Measurements from ENCODE around the gene ANGEL2.

The ANGEL2 gene

DNA sequence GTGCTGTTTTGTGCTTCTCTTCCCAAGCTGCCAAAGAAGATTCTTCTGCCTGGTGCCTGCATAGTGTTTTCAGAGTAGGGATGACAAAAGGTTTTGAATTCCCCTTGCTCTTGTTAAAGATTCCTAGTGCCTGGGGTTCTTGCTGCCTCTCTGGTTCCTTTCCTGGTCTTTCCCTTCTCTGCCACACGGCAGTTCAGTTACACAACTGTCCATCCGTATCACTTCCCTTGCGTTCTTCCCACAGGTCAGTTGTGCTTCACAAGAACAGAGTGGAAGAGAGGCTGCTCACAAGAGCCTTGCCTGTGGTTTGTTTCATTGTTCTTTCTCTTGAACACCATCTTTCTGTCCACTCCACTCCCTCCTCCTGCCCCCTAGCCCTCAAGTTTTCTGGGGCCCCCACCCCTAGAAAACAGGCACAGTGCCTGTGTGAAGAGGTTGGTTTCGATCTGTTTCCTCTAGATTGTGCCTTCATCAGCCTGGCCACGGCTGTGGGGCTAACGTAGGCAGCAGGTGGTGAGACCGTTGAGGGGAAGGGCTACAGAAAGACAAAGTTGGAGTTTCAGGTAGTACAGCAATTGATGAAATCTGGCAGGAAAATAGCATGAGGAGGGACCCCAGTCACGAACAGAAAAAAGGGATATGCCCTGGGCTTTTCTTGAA, 59.6 kb downstream of the ANGEL2 start:
- H3K27me3 ChIP-seq (ENCODE audit: control insufficient read depth in 1 of 2, insufficient read depth in 1 of 2, low read length in 2 of 2): peaks cover 0 to 86% of the 10 kb centered on the region in 2 experiments
- no peak overlapping the region for H3K9ac ChIP-seq (ENCODE audit: low read length)
- 89% methylated on average over 8 of the region's 8 CpGs for WGBS
- H2BK5ac ChIP-seq (ENCODE audit: low read depth, low read length, poor library complexity, severe bottlenecking): no peak overlapping the region
- H3K36me3 ChIP-seq (ENCODE audit: control insufficient read depth in 1 of 2, insufficient read depth in 2 of 2, low read depth in 1 of 2, low read length in 2 of 2): peaks cover 0 to 2% of the 10 kb centered on the region in 2 experiments
- DNase-seq: no peak
- no peak overlapping the region for H2AFZ ChIP-seq (ENCODE audit: low read depth, low read length)
- no peak overlapping the region for H3K14ac ChIP-seq (ENCODE audit: low read length in 2 of 2)
- no peak overlapping the region for H2AK5ac ChIP-seq (ENCODE audit: low read length, severe bottlenecking)
- no peak overlapping the region for H3K23ac ChIP-seq (ENCODE audit: low read length in 2 of 2)
- no peaks in the 10 kb centered on the region for H3K9me3 ChIP-seq (ENCODE audit: control insufficient read depth, low read length)
- no peak overlapping the region for H3K4ac ChIP-seq (ENCODE audit: low read depth in 1 of 2, low read length in 2 of 2)
- H4K8ac ChIP-seq (ENCODE audit: low read length): no peak overlapping the region
- no peak overlapping the region for H3K4me3 ChIP-seq (ENCODE audit: insufficient read depth in 1 of 2, low read depth in 1 of 2, low read length in 2 of 2)
- peaks cover 18% of the 10 kb centered on the region for H3K4me1 ChIP-seq (ENCODE audit: control insufficient read depth, insufficient read depth, low read depth, low read length)
- no peak overlapping the region for H2BK15ac ChIP-seq (ENCODE audit: low read depth, poor library complexity, severe bottlenecking)
- no peak overlapping the region for H3K27ac ChIP-seq (ENCODE audit: low read length, poor library complexity, severe bottlenecking)
- no peak overlapping the region for H2BK12ac ChIP-seq (ENCODE audit: low read length in 2 of 2)
- no peak overlapping the region for H3K4me2 ChIP-seq (ENCODE audit: low read length, poor library complexity, severe bottlenecking)
- no peak overlapping the region for H3K18ac ChIP-seq (ENCODE audit: low read depth in 1 of 2, low read length in 2 of 2)
- no peak overlapping the region for H4K91ac ChIP-seq (ENCODE audit: low read length)
- H2BK120ac ChIP-seq (ENCODE audit: low read depth, low read length): no peak overlapping the region
- no peaks in the 10 kb centered on the region for H3K79me1 ChIP-seq (replicated peaks; ENCODE audit: low read length, poor library complexity, severe bottlenecking)

DNA sequence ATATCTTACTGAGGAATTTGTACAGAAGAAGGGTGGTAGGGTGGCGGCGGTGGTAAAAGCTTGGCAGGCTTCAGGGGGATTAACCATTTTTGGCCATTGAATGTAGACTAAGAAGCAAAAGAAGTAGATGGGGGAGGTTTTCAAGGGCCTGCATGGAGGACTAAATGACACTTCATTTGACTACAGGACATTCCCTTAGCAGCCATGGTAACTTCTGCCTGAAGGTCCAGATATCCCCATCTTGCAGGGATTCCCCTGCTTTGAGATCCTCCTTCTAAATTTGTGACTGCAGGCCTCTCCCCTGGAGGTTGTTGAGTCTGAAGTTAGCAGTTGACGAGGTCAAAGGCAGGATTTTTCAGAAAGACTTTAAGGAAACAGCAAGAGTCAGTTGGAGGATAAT, 60.6 kb downstream of the ANGEL2 start:
- Histone ChIP-seq H2AK5ac (ENCODE audit: low read length, severe bottlenecking) (no peak overlapping the region), H2BK120ac (ENCODE audit: low read depth, low read length) (no peak overlapping the region), H2BK12ac (ENCODE audit: low read length in 2 of 2) (no peak overlapping the region), H3K14ac (ENCODE audit: low read length in 2 of 2) (no peak overlapping the region), H3K23ac (ENCODE audit: low read length in 2 of 2) (no peak overlapping the region), H2BK15ac (ENCODE audit: low read depth, poor library complexity, severe bottlenecking) (no peak overlapping the region), H3K36me3 (ENCODE audit: control insufficient read depth in 1 of 2, insufficient read depth in 2 of 2, low read depth in 1 of 2, low read length in 2 of 2) (peaks cover 0 to 2% of the 10 kb centered on the region in 2 experiments), H3K4me2 (ENCODE audit: low read length, poor library complexity, severe bottlenecking) (no peak overlapping the region), H4K8ac (ENCODE audit: low read length) (no peak overlapping the region), H3K27ac (ENCODE audit: low read length, poor library complexity, severe bottlenecking) (no peak overlapping the region), H4K91ac (ENCODE audit: low read length) (no peak overlapping the region), H3K9me3 (ENCODE audit: control insufficient read depth, low read length) (no peaks in the 10 kb centered on the region), H2BK5ac (ENCODE audit: low read depth, low read length, poor library complexity, severe bottlenecking) (no peak overlapping the region), H3K18ac (ENCODE audit: low read depth in 1 of 2, low read length in 2 of 2) (no peak overlapping the region), H3K9ac (ENCODE audit: low read length) (no peak overlapping the region), H3K4me1 (ENCODE audit: control insufficient read depth, insufficient read depth, low read depth, low read length) (peaks cover 25% of the 10 kb centered on the region), H3K4ac (ENCODE audit: low read depth in 1 of 2, low read length in 2 of 2) (no peak overlapping the region), H2AFZ (ENCODE audit: low read depth, low read length) (no peak overlapping the region), H3K79me1 (replicated peaks; ENCODE audit: low read length, poor library complexity, severe bottlenecking) (no peaks in the 10 kb centered on the region), H3K4me3 (ENCODE audit: insufficient read depth in 1 of 2, low read depth in 1 of 2, low read length in 2 of 2) (no peak overlapping the region), H3K27me3 (ENCODE audit: control insufficient read depth in 1 of 2, insufficient read depth in 1 of 2, low read length in 2 of 2) (peaks cover 0 to 87% of the 10 kb centered on the region in 2 experiments)
- no peak for DNase-seq
- 92% methylated on average over 3 of the region's 3 CpGs for WGBS

DNA sequence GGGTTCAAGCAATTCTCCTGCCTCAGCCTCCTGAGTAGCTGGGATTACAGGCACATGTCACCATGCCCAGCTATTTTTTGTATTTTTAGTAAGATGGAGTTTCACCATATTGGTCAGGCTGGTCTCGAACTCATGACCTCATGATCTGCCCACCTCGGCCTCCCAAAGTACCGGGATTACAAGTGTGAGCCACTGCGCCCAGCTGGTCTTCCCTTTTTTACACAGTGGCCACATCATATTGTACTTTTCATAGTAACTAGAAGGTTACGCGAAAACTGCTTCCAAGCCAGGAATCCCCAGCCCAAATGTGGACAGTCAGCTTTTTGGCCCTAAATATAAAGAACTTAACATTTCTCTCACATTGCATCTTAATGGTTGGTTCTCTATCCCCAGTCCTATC, 61.2 kb downstream of the ANGEL2 start:
- no peak overlapping the region for H3K18ac ChIP-seq (ENCODE audit: low read depth in 1 of 2, low read length in 2 of 2)
- H3K4me2 ChIP-seq (ENCODE audit: low read length, poor library complexity, severe bottlenecking): no peak overlapping the region
- WGBS: 95% methylated on average over 6 of the region's 6 CpGs
- H3K27ac ChIP-seq (ENCODE audit: low read length, poor library complexity, severe bottlenecking): no peak overlapping the region
- peaks cover 0 to 87% of the 10 kb centered on the region in 2 experiments for H3K27me3 ChIP-seq (ENCODE audit: control insufficient read depth in 1 of 2, insufficient read depth in 1 of 2, low read length in 2 of 2)
- no peak overlapping the region for H3K9ac ChIP-seq (ENCODE audit: low read length)
- no peak overlapping the region for H3K4ac ChIP-seq (ENCODE audit: low read depth in 1 of 2, low read length in 2 of 2)
- H2AK5ac ChIP-seq (ENCODE audit: low read length, severe bottlenecking): no peak overlapping the region
- DNase-seq: no peak
- peaks cover 0 to under 1% of the 10 kb centered on the region in 2 experiments for H3K36me3 ChIP-seq (ENCODE audit: control insufficient read depth in 1 of 2, insufficient read depth in 2 of 2, low read depth in 1 of 2, low read length in 2 of 2)
- H2BK12ac ChIP-seq (ENCODE audit: low read length in 2 of 2): no peak overlapping the region
- no peak overlapping the region for H4K8ac ChIP-seq (ENCODE audit: low read length)
- no peak overlapping the region for H3K23ac ChIP-seq (ENCODE audit: low read length in 2 of 2)
- H4K91ac ChIP-seq (ENCODE audit: low read length): no peak overlapping the region
- H2AFZ ChIP-seq (ENCODE audit: low read depth, low read length): no peak overlapping the region
- no peak overlapping the region for H3K4me3 ChIP-seq (ENCODE audit: insufficient read depth in 1 of 2, low read depth in 1 of 2, low read length in 2 of 2)
- H2BK5ac ChIP-seq (ENCODE audit: low read depth, low read length, poor library complexity, severe bottlenecking): no peak overlapping the region
- H2BK120ac ChIP-seq (ENCODE audit: low read depth, low read length): no peak overlapping the region
- no peaks in the 10 kb centered on the region for H3K79me1 ChIP-seq (replicated peaks; ENCODE audit: low read length, poor library complexity, severe bottlenecking)
- no peak overlapping the region for H2BK15ac ChIP-seq (ENCODE audit: low read depth, poor library complexity, severe bottlenecking)
- no peak overlapping the region for H3K14ac ChIP-seq (ENCODE audit: low read length in 2 of 2)
- H3K4me1 ChIP-seq (ENCODE audit: control insufficient read depth, insufficient read depth, low read depth, low read length): peaks cover 25% of the 10 kb centered on the region
- no peaks in the 10 kb centered on the region for H3K9me3 ChIP-seq (ENCODE audit: control insufficient read depth, low read length)

DNA sequence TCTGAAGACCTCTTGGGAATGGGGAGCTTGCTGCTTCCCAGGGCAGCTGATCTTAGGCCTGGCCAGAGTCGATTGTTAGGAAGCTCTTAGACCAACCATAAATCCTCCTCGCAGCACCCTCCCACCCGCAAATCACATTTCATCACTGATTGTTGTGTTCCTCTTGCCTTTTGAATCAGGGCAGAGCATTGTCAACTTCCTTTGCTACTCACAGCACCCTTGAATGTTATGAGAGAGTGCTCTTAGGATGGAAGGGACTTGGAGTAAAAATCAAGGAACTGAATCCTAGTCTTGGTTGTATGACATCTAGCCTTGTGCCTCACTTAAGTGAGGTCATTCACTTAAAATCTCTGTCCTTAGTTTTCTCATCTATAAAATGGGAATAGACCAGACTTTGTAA, 62.3 kb downstream of the ANGEL2 start:
- no peak overlapping the region for H3K18ac ChIP-seq (ENCODE audit: low read depth in 1 of 2, low read length in 2 of 2)

More for the DNA sequence above, 62.3 kb downstream of the ANGEL2 start:
- Histone ChIP-seq H4K8ac (ENCODE audit: low read length) (no peak overlapping the region), H3K9me3 (ENCODE audit: control insufficient read depth, low read length) (peaks cover 3% of the 10 kb centered on the region), H3K14ac (ENCODE audit: low read length in 2 of 2) (no peak overlapping the region), H4K91ac (ENCODE audit: low read length) (no peak overlapping the region), H3K4me3 (ENCODE audit: insufficient read depth in 1 of 2, low read depth in 1 of 2, low read length in 2 of 2) (no peak overlapping the region), H2AFZ (ENCODE audit: low read depth, low read length) (no peak overlapping the region), H2BK5ac (ENCODE audit: low read depth, low read length, poor library complexity, severe bottlenecking) (no peak overlapping the region), H3K79me1 (replicated peaks; ENCODE audit: low read length, poor library complexity, severe bottlenecking) (no peaks in the 10 kb centered on the region), H3K36me3 (ENCODE audit: control insufficient read depth in 1 of 2, insufficient read depth in 2 of 2, low read depth in 1 of 2, low read length in 2 of 2) (no peaks in the 10 kb centered on the region), H2AK5ac (ENCODE audit: low read length, severe bottlenecking) (no peak overlapping the region), H2BK12ac (ENCODE audit: low read length in 2 of 2) (no peak overlapping the region), H3K9ac (ENCODE audit: low read length) (no peak overlapping the region), H3K23ac (ENCODE audit: low read length in 2 of 2) (no peak overlapping the region), H3K4me2 (ENCODE audit: low read length, poor library complexity, severe bottlenecking) (no peak overlapping the region), H2BK15ac (ENCODE audit: low read depth, poor library complexity, severe bottlenecking) (no peak overlapping the region), H2BK120ac (ENCODE audit: low read depth, low read length) (no peak overlapping the region), H3K27me3 (ENCODE audit: control insufficient read depth in 1 of 2, insufficient read depth in 1 of 2, low read length in 2 of 2) (peaks cover 0 to 86% of the 10 kb centered on the region in 2 experiments), H3K27ac (ENCODE audit: low read length, poor library complexity, severe bottlenecking) (no peak overlapping the region), H3K4ac (ENCODE audit: low read depth in 1 of 2, low read length in 2 of 2) (no peak overlapping the region), H3K4me1 (ENCODE audit: control insufficient read depth, insufficient read depth, low read depth, low read length) (peaks cover 21% of the 10 kb centered on the region)
- WGBS: 67% methylated on average over 1 of the region's 3 CpGs
- no peak for DNase-seq
